K562 (cell line): ENCODE measurements around the gene UPF1. TPM values are rescaled to one million over a fixed set of nuclear protein-coding genes. Genes with fewer than 3 reads are reported as not detected.

ENCODE experiments used
- ATAC-seq: fragments of 200-7000 bp; cut with Tn5 transposase; 3 replicates; pipeline ENCODE4 v1.9.1; 2020; ENCODE audit warnings: moderate library complexity
- BruUV-seq: library from RNA; stranded (reverse); fragments of 400-500 nt; replicated peaks from 2 replicates; lab custom pipeline; 2021; lab: Mats Ljungman, UMichigan
- CTCF ChIA-PET: fragments of 300-600 bp; formaldehyde crosslinking; extraction: SDS; loops from one replicate; lab custom pipeline; 2021; ENCODE audit warnings: low intra/inter-chr PET ratio; lab: Yijun Ruan, JAX
- POLR2A ChIA-PET: fragments of 300-600, 350-650 bp; sonication (Branson Sonifier 250); formaldehyde crosslinking; extraction: SDS; loops from one replicate; lab custom pipeline; 2021; ENCODE audit warnings: antibody characterized with exemption, inconsistent platforms; lab: Yijun Ruan, JAX
- DNase-seq, 4 experiments: peaks; one replicate each; pipeline versions ENCODE4 v3.0.0 to v3.0.0-alpha.2; 2011 to 2018; ENCODE audit warnings: low spot score in 3 of 4, mixed read lengths in 3 of 4; ENCODE audit errors: extremely low read depth in 1 of 4
- FAIRE-seq: peaks from 2 replicates; lab custom pipeline; 2011; peaks lifted over from hg19 to GRCh38; lab: Jason Lieb, UNC
- H2AFZ ChIP-seq: 2 replicates; pipeline ENCODE4 v1.6.0; 2011; ENCODE audit warnings: low read depth, low read length, control low read depth, inconsistent platforms
- H3K27ac ChIP-seq: fragments of 200-600 bp; 3 replicates; pipeline ENCODE4 v1.8.0; 2011; ENCODE audit warnings: low read depth, mild to moderate bottlenecking, control low read depth, inconsistent platforms, low read length, moderate library complexity, mixed read lengths; ENCODE audit errors: extremely low read depth
- H3K27me3 ChIP-seq, 2 experiments: fragments of 300-600 bp in 1 of 2; 2 replicates in 1 of 2; 3 replicates in 1 of 2; pipeline versions ENCODE4 v1.6.0 to v1.8.0; 2011; ENCODE audit warnings: inconsistent platforms in 2 of 2, low read length in 2 of 2, mild to moderate bottlenecking in 1 of 2, mixed read lengths in 1 of 2, moderate library complexity in 1 of 2; ENCODE audit not compliant: control insufficient read depth in 2 of 2, insufficient read depth in 2 of 2
- H3K36me3 ChIP-seq: fragments of 300-600 bp; 3 replicates; pipeline ENCODE4 v1.8.0; 2011; ENCODE audit warnings: mild to moderate bottlenecking, low read length, inconsistent platforms; ENCODE audit not compliant: control insufficient read depth, insufficient read depth
- H3K4me1 ChIP-seq, 2 experiments: fragments of 200-600 bp in 1 of 2; replicated peaks in 1 of 2; 2 replicates in 1 of 2; 3 replicates in 1 of 2; pipeline versions ENCODE4 v1.5.1 to v1.8.0; 2011; ENCODE audit warnings: inconsistent platforms in 2 of 2, low read length in 2 of 2, mild to moderate bottlenecking in 1 of 2, mixed read lengths in 1 of 2, moderate library complexity in 1 of 2; ENCODE audit not compliant: control insufficient read depth in 2 of 2, insufficient read depth in 2 of 2
- H3K4me2 ChIP-seq: 2 replicates; pipeline ENCODE4 v1.6.1; 2011; ENCODE audit warnings: low read length, control low read depth, inconsistent platforms, mixed read lengths; ENCODE audit not compliant: insufficient read depth
- H3K4me3 ChIP-seq: fragments of 200-600 bp; sonication (generic), shearing (Covaris generic); 2 replicates; pipeline ENCODE4 v1.5.1; 2016; ENCODE audit warnings: control low read depth, inconsistent platforms
- H3K79me2 ChIP-seq: fragments of 200-600 bp; 3 replicates; pipeline ENCODE4 v1.8.0; 2011; ENCODE audit warnings: low read length, inconsistent platforms; ENCODE audit not compliant: control insufficient read depth, insufficient read depth
- H3K9ac ChIP-seq, 2 experiments: 2 replicates each; pipeline versions ENCODE4 v1.6.0 to v1.6.1; 2011; ENCODE audit warnings: low read depth in 2 of 2, low read length in 2 of 2, control low read depth in 1 of 2, inconsistent platforms in 1 of 2, mild to moderate bottlenecking in 1 of 2, mixed read lengths in 1 of 2; ENCODE audit not compliant: insufficient read depth in 1 of 2
- H3K9me1 ChIP-seq: one replicate; pipeline ENCODE4 v1.6.0; 2011; ENCODE audit warnings: inconsistent platforms, mild to moderate bottlenecking, low read length, moderate library complexity; ENCODE audit not compliant: control insufficient read depth, insufficient read depth
- H3K9me3 ChIP-seq: replicated peaks from 2 replicates; pipeline ENCODE4 v1.5.1; 2011; ENCODE audit warnings: low read depth, low read length, inconsistent platforms; ENCODE audit not compliant: control insufficient read depth, insufficient read depth
- H4K20me1 ChIP-seq: replicated peaks from 2 replicates; pipeline ENCODE4 v1.6.1; 2011; ENCODE audit warnings: low read length, inconsistent platforms, mixed read lengths; ENCODE audit not compliant: control insufficient read depth, insufficient read depth
- CREM ChIP-seq: IDR thresholded peaks from 2 replicates; pipeline ENCODE4 v1.6.1; 2014; ENCODE audit warnings: antibody characterized with exemption, low read depth
- FOXP4 ChIP-seq: sonication (generic); formaldehyde crosslinking; IDR thresholded peaks from 2 replicates; pipeline ENCODE4 v1.8.0; 2022; ENCODE audit warnings: mild to moderate bottlenecking, missing genetic modification reagents, borderline replicate concordance
- MAZ ChIP-seq, 2 experiments: fragments of 450-650 bp in 1 of 2; sonication (generic) in 1 of 2; formaldehyde crosslinking; IDR thresholded peaks in 1 of 2; conservative IDR thresholded peaks in 1 of 2; 2 replicates each; pipeline versions ENCODE4 v1.4.0 to v1.5.0; 2020; ENCODE audit warnings: mild to moderate bottlenecking in 1 of 2, missing genetic modification reagents in 1 of 2
- NKRF ChIP-seq: fragments of 450-650 bp; IDR thresholded peaks from 2 replicates; pipeline ENCODE4 v1.6.1; 2016; ENCODE audit warnings: borderline replicate concordance
- OTX1 ChIP-seq: fragments of 450-650 bp; formaldehyde crosslinking; IDR thresholded peaks from 2 replicates; pipeline ENCODE4 v1.4.0; 2022; ENCODE audit warnings: mild to moderate bottlenecking
- PHF8 ChIP-seq: fragments of 200-600 bp; sonication (generic); IDR thresholded peaks from 2 replicates; pipeline ENCODE4 v1.6.1; 2012; ENCODE audit warnings: mixed run types, mild to moderate bottlenecking, inconsistent platforms, low read length, moderate library complexity, borderline replicate concordance
- POLR2A ChIP-seq: fragments of 450-650 bp; conservative IDR thresholded peaks from 2 replicates; pipeline ENCODE4 v1.6.1; 2016
- POLR2G ChIP-seq: fragments of 200-400 bp; formaldehyde crosslinking; IDR thresholded peaks from 2 replicates; pipeline ENCODE4 v1.6.1; 2017; ENCODE audit warnings: low read depth, mild to moderate bottlenecking, antibody characterized with exemption, low read length, moderate library complexity
- SMARCE1 ChIP-seq: fragments of 450-650 bp; IDR thresholded peaks from 2 replicates; pipeline ENCODE4 v1.7.1; 2016; ENCODE audit warnings: mild to moderate bottlenecking
- TSC22D4 ChIP-seq: fragments of 450-650 bp; IDR thresholded peaks from 2 replicates; pipeline ENCODE4 v1.6.1; 2016; ENCODE audit warnings: missing genetic modification characterization, missing biosample characterization, control low read depth
- TSHZ1 ChIP-seq: fragments of 250-450 bp; sonication (Bioruptor Pico); IDR thresholded peaks from 2 replicates; pipeline ENCODE4 v1.4.0; 2020; ENCODE audit warnings: mild to moderate bottlenecking, moderate library complexity
- ZNF324 ChIP-seq: fragments of 250-450 bp; sonication (Bioruptor Pico); IDR thresholded peaks from 2 replicates; pipeline ENCODE4 v1.4.0; 2020; ENCODE audit warnings: mild to moderate bottlenecking
- ZNF41 ChIP-seq: fragments of 250-450 bp; sonication (Bioruptor Pico); conservative IDR thresholded peaks from 2 replicates; pipeline ENCODE4 v1.4.0; 2020; ENCODE audit warnings: mild to moderate bottlenecking
- ZNF668 ChIP-seq: fragments of 250-450 bp; sonication (Bioruptor Pico); IDR thresholded peaks from 2 replicates; pipeline ENCODE4 v1.8.0; 2022; ENCODE audit warnings: mild to moderate bottlenecking, inconsistent platforms
- WGBS: fragments of 100-300 bp; shearing (Covaris generic); methylation state at CpG from one replicate; pipeline ENCODE4 v1.1.6; 2016; ENCODE audit warnings: low coverage, mixed read lengths; ENCODE audit not compliant: insufficient coverage; ENCODE audit errors: missing lambda C conversion rate; 5-methylcytosine and 5-hydroxymethylcytosine counted together
- in situ Hi-C: fragments of 300-500 bp; cut with MboI; formaldehyde crosslinking; loops from 4 replicates; pipeline ENCODE4 v1.15.0; 2018; ENCODE audit warnings: inconsistent platforms, mixed read lengths
- intact Hi-C: fragments of 100-400 bp; cut with micrococcal nuclease; formaldehyde crosslinking; loops from 2 replicates; pipeline ENCODE4 v1.14.2; 2022
- polyA plus RNA-seq, 8 experiments: library from polyadenylated mRNA; depleted of rRNA in 4 of 8; stranded (reverse) in 5 of 8; unstranded in 3 of 8; fragments of >200 nt; fragmentation: Nextera tagmentation in 2 of 8; fragmentation: Illumina TruSeq in 1 of 8; extraction: Ambion mirVana in 2 of 8; extraction: Trizol in 1 of 8; gene quantifications; 2 replicates each; pipeline versions ENCODE4 v1.2.1 to v1.2.3, GENCODE V29; 2011 to 2014; ENCODE audit warnings: inconsistent platforms in 1 of 8, missing spikeins in 1 of 8
- total RNA-seq, 7 experiments: library from RNA; depleted of rRNA in 6 of 7; stranded (reverse); fragments of >200 nt in 6 of 7; fragmentation: Illumina TruSeq in 2 of 7; extraction: Trizol in 2 of 7; gene quantifications; 2 replicates each; pipeline versions ENCODE4 v1.2.1 to v1.2.3, GENCODE V29; 2011 to 2021; ENCODE audit warnings: low replicate concordance in 1 of 7

The UPF1 gene
- total and polyA plus RNA-seq, 9 of the 15 experiments (the other 6 are each of a cell fraction or from before 2014, with no cell fraction given), result 0.34 to 103 (median 27.9) TPM

- Histone ChIP-seq H3K9me1 (peaks cover 3% of the 10 kb centered on the region), H3K36me3 (peaks cover 35% of the 10 kb centered on the region; the same call in 2 of the 3 replicates), H3K4me3 (no peak overlapping the region), H3K9ac (no peak overlapping the region), H3K79me2 (no peaks in the 10 kb centered on the region), H3K9me3 (no peaks in the 10 kb centered on the region), H4K20me1 (0 out of 2 replicates have a peak, but pooled peaks cover 6% of the 10 kb centered on the region), H2AFZ (no peak overlapping the region), H3K27ac (no peak overlapping the region), H3K4me1 (peaks cover 8 to 55% of the 10 kb centered on the region in 2 experiments), H3K27me3 (no peaks in the 10 kb centered on the region), H3K4me2 (no peak overlapping the region)
- POLR2A ChIA-PET, result no interaction called here
- DNase-seq (no peak), FAIRE-seq (no peak), ATAC-seq (no peak)
- intact Hi-C loops, result loop anchor here (5.0 kb wide), 1 partner anchor 98 kb away; no protein-coding TSS in a partner anchor
- in situ Hi-C loops, result no loop called here
- CTCF ChIA-PET, result no interaction called here
- 93% methylated on average over 17 of the region's 62 CpGs for WGBS
- BruUV-seq, result no TSS peak
- TF ChIP-seq TSHZ1 (CRISPR knock-in tag) (no peak), POLR2G (peak; percentile 66; the same call in 1 of the 2 replicates), FOXP4 (no peak), POLR2A (0 out of 2 replicates have a peak, but pooled peaks have one; percentile 35), NKRF (no peak), ZNF668 (CRISPR knock-in tag) (no peak), TSC22D4 (tag) (no peak), ZNF41 (CRISPR knock-in tag) (no peak), MAZ (CRISPR knock-in tag; conservative IDR thresholded peaks at IDR 0.05 in 1 of 2, IDR thresholded peaks at IDR 0.05 in 1 of 2) (no peak), OTX1 (CRISPR knock-in tag) (no peak), SMARCE1 (no peak), CREM (no peak), PHF8 (no peak), ZNF324 (CRISPR knock-in tag) (no peak)
Measured at GRCh38 chr19:18869781-18870530, 38.2 kb downstream of the UPF1 start.
